HuH-7 (cell line): ENCODE measurements around the gene CALN1.

Experiments
- DNase-seq: peaks from one replicate; pipeline ENCODE4 v3.0.0; 2011; ENCODE audit warnings: low spot score

CALN1 gene

GRCh38 chr7:72183835-72184234 is 228.3 kb downstream of the CALN1 start:
- DNase-seq: no peak

GRCh38 chr7:72182036-72182435 is 230.1 kb downstream of the CALN1 start:
- DNase-seq: no peak

GRCh38 chr7:72176875-72177274 is 235.3 kb downstream of the CALN1 start:
- no peak for DNase-seq

GRCh38 chr7:72170475-72170874 is 241.7 kb downstream of the CALN1 start:
- no peak for DNase-seq

- DNase-seq: no peak
Measured at GRCh38 chr7:72163271-72163670, 248.9 kb downstream of the CALN1 start.

GRCh38 chr7:72161534-72161933 is 250.6 kb downstream of the CALN1 start:
- no peak for DNase-seq

GRCh38 chr7:72159911-72160310 is 252.2 kb downstream of the CALN1 start:
- no peak for DNase-seq

- no peak for DNase-seq
Measured at GRCh38 chr7:72156671-72157070, 255.5 kb downstream of the CALN1 start.

- DNase-seq: no peak
Measured at GRCh38 chr7:72153132-72153512, 259.0 kb downstream of the CALN1 start.

GRCh38 chr7:72152161-72153131 is 259.7 kb downstream of the CALN1 start:
- peak; percentile 28 for DNase-seq

- DNase-seq: no peak
Measured at GRCh38 chr7:72140566-72140965, 271.6 kb downstream of the CALN1 start.

- no peak for DNase-seq
Measured at GRCh38 chr7:72127136-72127535, 285.0 kb downstream of the CALN1 start.

GRCh38 chr7:72123913-72124312 is 288.2 kb downstream of the CALN1 start:
- no peak for DNase-seq

- no peak for DNase-seq
Measured at GRCh38 chr7:72118366-72118765, 293.8 kb downstream of the CALN1 start.

- DNase-seq: no peak
Measured at GRCh38 chr7:72114129-72114528, 298.0 kb downstream of the CALN1 start.

GRCh38 chr7:72112992-72113391 is 299.1 kb downstream of the CALN1 start:
- no peak for DNase-seq

GRCh38 chr7:72112530-72112929 is 299.6 kb downstream of the CALN1 start:
- no peak for DNase-seq

- no peak for DNase-seq
Measured at GRCh38 chr7:72111086-72111485, 301.1 kb downstream of the CALN1 start.

GRCh38 chr7:72109566-72109965 is 302.6 kb downstream of the CALN1 start:
- no peak for DNase-seq

- no peak for DNase-seq
Measured at GRCh38 chr7:72106405-72106804, 305.7 kb downstream of the CALN1 start.

GRCh38 chr7:72101444-72101843 is 310.7 kb downstream of the CALN1 start:
- no peak for DNase-seq

GRCh38 chr7:72099784-72100183 is 312.4 kb downstream of the CALN1 start:
- DNase-seq: no peak

- DNase-seq: no peak
Measured at GRCh38 chr7:72098807-72099580, 313.1 kb downstream of the CALN1 start.
